HG03354 (cell line): ENCODE data around the gene SCFD2.
"Not testable (repeated sequence)": the region's sequence is repeated elsewhere in the genome, so short reads cannot be mapped to it uniquely, and the experiment has no call there.

Experiments
- ATAC-seq: cut with Tn5 transposase; IDR thresholded peaks from one replicate; pipeline ENCODE4 v1.9.1; 2021; ENCODE audit warnings: mild to moderate bottlenecking; ENCODE audit not compliant: unreplicated experiment, poor library complexity, severe bottlenecking

The SCFD2 gene

DNA sequence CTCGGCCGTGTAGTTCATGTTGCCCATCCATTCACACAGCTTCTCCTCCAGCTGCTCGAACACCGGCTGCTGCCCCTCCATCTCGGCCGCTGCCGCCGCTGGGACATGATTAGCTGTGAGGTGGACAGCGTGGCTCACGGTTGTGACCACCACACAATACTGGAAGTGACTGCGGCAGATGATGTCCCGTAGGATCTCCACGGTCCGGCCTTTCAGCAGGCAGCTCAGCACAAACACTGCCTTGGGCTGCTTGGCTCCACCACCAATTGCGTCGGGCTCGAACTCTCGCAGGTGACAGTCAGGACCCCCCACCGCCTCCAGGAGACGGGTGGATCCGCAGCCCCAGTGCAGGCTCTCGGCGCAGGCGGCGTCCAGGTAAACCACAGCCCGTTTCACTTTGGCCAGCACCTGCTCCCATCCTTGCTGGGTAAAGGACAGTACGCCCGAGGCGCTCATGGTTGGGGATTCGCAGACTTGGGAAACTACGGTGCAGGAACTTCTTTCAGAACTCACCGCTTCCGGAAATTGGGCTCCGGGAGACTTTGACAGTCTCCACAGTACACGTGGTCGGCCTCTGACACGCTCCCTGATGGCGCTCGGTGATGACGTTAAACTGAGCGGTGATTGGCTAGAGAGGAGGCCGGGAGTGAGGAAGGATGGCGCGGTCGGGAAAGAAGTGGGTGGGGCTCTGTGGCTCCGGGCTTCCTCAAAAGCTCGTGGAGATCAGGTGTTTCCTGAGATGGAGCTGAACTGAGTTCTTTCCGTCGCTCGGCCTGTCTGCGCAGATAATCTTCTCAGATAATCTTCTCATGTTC is at the start of gene SCFD2:
SCFD2 (minus strand) TSS at position 576 of the 815 bp plus-strand sequence.
- peak; percentile 98 for ATAC-seq

DNA sequence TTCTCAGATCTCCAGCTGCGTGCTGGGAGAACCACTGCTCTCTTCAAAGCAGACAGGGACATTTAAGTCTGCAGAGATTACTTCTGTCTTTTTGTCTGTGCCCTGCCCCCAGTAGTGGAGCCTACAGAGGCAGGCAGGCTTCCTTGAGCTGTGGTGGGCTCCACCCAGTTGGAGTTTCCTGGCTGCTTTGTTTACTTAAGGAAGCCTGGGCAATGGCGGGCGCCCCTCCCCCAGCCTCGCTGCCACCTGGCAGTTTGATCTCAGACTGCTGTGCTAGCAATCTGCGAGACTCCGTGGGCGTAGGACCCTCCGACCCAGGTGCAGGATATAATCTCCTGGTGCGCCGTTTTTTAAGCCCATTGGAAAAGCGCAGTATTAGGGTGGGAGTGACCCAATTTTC is 43.6 kb upstream of the SCFD2 start:
- ATAC-seq: not testable (repeated sequence)

DNA sequence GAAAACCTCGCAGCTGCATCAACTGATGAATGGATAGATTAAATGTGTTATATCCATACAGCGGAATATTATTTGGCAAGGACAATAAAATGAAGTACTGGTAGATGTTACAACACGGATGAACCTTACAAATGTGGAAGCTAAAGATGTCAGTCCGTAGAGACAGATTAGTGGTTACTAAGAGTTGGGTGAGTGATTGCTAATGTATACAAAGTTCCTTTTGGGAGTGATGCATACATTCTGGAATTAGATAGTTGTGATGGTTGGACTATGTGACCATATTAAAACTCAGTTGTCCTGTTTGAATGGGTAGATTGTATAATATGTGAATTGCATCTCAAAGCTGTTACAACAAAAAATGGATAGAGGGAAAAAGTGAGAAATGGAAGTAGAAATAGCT is 14.4 kb upstream of the SCFD2 start:
- no peak for ATAC-seq

DNA sequence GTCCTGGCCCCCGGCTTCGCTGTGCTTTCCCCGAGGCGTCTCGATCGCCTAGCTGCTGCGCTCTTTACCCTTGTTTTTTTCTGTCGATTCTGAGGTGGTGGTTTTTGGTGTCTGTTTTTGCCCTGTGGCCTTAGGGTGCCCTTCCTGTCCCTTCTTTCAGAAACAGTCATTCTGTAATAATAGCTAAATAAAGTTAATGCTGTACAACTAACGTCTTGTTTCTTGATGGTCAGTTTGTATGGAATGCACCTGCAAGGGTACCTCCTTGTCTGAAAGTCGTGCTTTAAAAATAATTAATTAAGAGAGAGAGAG is 12.3 kb upstream of the SCFD2 start:
- ATAC-seq: peak; percentile 59

DNA sequence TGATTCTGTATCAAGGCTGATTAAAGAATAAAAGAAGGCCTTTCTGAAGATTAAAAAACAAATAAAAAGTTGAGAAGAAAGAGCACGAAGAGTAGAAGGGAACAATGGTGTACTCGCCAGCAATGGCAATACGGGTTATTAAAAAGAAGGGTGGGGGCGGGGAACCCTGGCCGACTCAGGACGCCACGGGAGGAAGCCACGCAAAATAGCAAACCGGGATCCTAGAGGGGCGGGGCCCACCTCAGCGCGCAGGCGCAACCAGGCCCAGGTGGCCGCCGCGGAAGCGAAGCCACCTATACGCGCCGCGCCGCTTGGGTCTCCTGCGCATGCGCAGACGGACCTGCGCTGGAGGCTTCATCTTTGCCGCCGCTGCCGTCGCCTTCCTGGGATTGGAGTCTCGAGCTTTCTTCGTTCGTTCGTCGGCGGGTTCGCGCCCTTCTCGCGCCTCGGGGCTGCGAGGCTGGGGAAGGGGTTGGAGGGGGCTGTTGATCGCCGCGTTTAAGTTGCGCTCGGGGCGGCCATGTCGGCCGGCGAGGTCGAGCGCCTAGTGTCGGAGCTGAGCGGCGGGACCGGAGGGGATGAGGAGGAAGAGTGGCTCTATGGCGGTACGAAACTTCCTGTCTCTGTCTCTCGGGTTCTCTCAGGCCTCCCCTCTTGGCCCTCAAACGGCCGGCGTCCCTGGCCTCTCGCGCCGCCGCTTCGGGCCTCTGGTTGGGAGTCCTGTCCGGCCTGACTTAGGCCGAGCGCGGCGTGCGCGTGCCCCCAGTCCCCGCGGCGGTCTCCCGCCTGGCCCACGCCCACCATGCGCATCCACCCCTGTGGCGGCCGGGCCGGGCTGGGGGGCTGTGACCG is 11.7 kb upstream of the SCFD2 start, which contains the start of gene FIP1L1:
FIP1L1 (plus strand) TSS at position 323 of the 852 bp plus-strand sequence; CDS start at position 521, 198 bp downstream.
- ATAC-seq: peak; percentile 87

DNA sequence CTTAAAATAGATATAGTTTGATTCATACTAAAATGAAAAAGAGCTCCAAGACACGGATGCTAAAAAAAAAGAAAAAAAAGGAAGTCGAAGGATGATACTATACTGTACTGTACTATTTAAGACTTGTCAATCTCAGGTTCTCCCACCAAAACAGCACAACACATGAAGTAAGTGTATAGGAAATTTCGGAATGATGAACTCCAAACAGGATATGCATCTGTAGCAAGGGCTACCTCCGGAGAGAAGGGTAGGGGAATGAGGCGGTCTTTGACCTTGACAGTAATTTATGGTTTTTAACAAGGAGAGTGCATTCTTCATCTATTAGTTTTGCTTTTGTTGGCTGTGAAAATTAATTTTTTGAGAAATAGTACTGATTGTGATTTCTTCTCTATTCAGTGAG is 11.0 kb upstream of the SCFD2 start:
- ATAC-seq: no peak

DNA sequence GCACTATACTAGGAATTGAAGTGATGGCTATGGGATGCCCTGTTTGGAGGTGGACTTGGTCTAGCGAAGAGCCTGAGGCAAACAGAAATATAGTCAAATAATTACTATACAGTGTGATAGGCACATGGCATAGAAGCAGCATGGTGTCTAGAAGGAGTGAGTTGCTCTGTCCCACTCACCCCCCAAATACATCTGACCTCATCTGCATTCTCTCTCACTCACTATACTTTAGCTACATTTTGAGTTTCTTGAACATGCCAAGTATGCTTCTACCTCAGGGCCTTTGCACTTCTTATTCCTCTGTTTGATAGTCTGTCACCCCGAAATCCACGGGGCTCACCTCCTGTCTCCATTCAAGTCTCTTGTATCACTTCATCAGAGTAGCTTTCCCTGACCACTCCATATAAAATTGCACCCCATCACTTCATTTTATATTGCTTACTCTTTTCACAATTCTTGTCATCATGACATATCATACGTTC is 9.0 kb upstream of the SCFD2 start:
- ATAC-seq: no peak

DNA sequence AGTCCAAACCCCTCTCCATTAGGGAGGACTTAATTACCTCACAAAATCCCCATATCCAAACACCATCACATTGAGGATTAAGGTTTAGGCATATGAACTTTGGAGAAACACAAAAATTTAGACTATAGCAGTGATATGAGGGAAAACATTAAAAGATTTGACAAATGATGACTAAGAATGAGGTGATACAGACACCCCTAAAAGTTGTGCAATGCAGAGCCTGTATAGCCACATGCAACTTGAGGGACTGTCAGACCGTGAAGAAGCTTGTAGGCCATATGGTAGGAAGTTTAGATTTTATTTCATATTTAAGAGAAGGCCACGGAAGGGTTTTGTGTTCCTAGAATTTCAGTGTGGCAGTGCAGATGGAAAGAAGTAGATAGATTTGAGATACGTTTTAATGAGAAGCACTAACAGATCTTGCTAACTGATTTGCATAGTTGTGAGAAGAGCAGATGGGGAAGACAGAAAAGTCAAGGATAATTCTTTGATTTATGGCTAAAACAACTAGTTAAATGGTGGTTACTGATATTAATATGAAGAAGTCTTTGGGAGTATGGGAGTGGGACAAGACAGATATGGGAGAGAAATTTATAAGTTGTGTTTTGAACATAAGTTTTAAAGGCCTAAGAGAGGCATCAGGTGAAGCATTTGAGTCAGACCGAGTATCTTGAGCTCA is 6.1 kb upstream of the SCFD2 start:
- no peak for ATAC-seq

DNA sequence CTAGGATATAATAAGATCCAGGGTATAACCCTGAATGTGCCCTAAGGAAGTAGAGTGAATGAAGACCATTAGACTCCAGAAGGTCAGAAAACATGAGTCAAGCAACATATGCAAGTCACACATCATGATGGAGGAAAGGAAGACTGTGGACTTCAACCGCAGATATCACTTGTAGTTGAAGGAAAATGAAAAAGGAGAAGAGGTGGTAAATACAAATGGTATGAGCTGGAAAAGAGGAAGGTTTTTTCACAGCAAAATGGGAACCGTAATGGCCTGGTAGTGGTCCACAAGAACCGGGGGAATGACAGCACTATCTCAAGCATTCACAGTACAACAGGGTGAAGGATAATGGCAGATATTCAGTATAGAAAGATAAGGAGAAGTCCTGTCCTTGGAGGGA is 5.2 kb upstream of the SCFD2 start:
- no peak for ATAC-seq

DNA sequence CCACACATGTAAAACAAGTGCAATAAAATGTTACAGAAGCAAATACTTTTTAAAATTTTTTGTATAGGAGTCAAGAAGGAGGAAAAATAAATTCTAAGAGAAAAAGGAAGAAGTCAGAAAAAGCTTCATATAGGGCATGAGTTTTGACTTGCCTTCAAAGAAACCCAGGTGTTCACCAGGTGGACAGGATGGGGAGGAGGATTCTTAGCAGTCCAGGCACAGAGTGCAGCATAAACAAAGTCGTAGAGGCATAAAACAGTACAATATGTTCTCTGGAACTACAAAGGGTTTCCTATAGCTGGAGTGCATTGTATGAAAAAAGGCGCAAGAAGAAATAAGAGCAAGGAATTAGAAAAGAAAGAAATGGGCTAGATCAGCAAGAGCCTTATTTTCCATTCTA is 1.9 kb upstream of the SCFD2 start:
- no peak for ATAC-seq

DNA sequence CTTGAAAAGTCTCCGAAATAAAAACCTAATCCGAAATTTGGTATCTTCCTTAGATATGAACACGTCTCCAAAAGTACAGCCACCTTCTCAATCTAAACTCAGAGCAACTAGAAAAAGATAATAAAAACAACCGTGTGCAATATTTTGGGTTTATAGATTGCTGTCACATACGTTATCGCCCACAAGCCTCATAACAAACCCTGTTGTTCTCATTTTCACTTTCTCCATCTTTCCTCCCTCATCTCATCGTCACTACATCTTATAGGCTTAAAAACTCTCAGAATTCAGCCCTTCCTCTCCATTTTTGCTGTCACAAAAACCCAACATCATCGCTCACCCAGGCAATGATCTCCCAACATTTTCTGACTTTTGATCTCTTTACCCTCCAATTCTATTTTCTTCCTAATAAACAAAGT is 448 bp upstream of the SCFD2 start:
- peak; percentile 39 for ATAC-seq

DNA sequence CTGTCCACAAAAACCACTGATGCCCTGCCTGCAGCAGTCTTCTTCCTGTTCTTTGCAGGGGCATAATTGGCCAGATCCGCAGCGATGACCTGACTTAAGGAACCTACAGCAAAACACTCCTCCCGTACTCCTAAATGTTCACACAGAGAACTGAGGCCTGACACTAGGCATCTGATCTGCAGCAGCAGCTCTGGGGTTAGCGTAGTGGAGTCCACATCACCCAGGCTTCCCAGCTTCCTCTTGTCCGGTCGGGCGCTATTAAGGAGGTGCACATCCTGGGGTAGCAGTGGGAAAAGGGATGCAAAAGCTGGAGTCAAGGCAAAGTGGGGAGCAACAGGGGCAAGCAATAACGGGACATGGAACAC is 758 bp downstream of the SCFD2 start:
- ATAC-seq: peak; percentile 16

DNA sequence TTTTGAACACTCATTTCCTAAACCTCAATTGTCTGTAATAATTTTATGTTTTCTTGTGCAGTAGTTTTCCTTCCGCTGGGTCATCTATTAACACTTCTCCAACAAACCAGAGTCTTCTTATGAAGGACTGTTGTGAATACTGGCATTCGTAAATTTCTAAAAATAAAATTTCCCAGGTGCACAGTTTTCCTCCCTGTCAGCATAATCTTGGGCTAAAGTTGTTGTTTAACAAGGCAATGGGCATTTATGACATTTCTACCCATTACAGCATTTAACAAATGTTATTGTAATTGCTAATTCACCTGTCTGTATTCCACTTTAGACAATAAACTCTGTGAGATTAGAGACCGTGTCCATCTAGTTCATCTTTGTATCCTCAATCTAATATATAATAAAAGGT is 1.2 kb downstream of the SCFD2 start:
- ATAC-seq: no peak

DNA sequence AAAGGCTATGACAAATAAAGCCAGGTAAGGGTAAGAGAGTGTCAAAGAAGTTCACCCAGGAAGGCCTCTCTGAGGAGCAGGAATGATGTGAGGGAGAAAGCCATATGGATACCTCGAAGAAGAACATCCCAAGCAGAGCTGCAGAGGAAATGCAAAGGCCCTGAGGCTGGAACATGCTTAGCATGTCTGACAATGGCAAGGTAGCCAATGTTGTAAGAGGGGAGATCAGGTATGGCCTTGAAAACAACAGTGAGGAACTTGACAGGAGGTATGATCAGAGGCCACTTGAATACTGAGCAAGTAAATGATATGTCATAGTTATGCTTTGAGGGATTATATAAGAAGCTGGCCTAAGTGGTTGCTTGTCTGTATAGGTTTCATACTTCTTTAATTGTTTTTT is 3.8 kb downstream of the SCFD2 start:
- ATAC-seq: no peak

DNA sequence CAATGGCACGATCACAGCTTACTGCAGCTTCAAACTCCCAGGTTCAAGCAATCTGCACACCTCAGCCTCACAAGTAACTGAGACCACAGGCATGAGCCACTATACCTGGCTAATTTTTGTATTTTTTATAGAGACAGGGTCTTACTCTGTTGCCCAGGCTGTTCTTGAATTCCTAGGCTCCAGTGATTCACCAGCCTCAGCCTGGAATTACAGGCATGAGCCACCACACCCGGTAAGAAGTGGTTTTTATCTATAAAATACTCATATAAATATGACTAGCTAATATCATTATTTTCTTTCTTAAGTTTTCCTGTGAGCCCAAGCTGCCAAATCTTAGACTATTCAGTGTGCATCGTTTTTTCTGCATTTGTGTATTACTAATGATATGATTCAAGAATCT is 4.4 kb downstream of the SCFD2 start:
- ATAC-seq: no peak

DNA sequence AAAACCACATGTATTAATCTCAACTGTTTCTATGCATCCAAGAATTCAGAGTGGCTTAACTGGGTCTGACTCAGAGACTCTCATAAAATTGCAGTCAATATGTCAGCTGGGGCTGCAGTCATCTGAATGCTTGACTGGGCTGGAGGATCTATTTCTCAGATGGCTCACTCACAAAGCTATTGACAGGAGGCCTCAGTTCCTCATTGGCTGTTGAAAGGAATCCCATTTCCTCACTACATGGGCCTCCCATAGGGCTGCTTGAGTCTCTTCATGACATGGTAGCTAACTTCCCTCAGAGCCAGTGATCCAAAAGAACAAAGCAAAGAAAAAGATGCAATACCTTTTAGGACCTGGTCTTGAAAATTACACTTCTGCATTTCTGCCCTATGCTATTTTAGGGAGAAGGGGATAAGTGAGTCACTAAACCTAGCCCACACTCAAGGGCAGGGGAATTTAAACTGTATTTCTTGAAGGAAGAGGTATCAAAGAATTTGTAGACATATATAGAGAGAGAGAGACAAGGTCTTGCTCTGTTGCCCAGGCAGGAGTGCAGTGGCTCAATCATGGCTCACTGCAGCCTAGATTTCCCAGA is 9.8 kb downstream of the SCFD2 start:
- ATAC-seq: no peak

DNA sequence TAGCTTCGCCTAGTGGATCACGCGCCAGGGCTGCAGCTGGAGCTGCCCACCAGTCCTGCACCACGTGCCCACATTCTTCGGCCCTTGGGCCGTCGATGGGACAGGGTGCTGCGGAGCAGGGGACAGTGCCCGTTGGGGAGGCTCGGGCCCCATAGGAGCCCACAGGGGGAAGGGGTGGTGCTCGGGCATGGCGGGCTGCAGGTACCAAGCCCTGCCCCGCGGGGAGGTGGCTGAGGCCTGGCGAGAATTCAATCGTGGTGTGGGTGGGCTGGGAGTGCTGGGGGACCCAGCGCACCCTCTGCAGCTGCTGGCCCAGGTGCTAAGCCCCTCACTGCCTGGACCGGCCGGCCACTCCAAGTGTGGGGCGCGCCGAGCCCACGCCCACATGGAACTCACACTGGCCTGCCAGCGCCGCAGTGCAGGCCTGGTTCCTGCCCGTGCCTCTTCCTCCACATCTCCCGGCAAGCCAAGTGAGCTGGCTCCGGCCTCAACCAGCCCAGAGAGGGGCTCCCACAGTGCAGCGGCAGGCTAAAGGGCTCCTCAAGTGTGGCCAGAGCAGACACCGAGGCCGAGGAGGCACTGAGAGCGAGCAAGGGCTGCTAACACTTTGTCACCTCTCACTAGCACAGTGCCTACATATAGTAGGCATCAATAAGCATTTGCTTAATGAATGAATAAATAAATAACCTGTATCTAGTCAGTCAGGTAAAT is 11.7 kb downstream of the SCFD2 start:
- no peak for ATAC-seq

DNA sequence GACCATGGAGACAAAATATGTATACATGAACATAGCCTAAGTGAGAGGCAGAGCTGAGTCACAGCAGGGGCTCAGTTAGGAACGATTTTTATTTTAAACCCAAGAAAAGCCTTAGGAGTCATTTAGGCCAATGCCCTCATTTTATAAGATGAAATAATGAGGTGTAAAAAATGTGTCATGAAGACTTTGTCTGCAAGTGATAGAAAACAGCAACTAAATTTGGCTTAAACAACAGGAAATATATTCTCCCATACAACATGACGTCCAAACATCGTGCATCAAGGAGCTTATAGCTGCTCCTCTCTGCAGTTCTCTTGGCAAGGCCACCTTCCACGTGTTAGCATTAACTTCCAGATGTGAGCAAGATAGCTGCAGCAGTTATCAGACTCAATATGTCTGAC is 16.8 kb downstream of the SCFD2 start:
- ATAC-seq: no peak

DNA sequence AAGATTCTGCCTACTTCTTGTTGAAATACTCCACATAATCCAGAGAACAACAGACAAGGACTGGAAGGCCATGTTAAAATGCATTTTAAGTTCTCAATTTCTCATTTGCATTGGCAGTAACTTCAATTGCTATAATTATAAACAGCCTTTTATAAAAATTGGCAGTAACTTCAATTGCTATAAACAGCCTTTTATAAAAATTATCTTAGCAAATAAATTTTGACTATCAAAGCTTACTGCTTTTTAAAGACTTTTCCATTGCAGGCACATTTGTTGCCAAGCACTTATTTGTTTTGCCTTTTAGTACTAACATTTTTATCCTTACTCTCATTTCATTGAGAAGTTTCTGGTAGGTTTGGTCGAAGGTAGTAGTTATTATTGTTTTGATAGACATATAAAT is 17.8 kb downstream of the SCFD2 start:
- no peak for ATAC-seq
